Measurements from ENCODE around the gene PLEKHA7.
"Not testable (repeated sequence)": the region's sequence is repeated elsewhere in the genome, so short reads cannot be mapped to it uniquely, and the experiment has no call there.

PLEKHA7 gene

GRCh38 chr11:16935518-16936302 lies 78.5 kb downstream of the PLEKHA7 start:
- no peak for DNase-seq

- no peak for DNase-seq
These were observed 80.2 kb downstream of the PLEKHA7 start for GRCh38 chr11:16933756-16934603.

- DNase-seq, result no peak
These were observed 80.9 kb downstream of the PLEKHA7 start for GRCh38 chr11:16933291-16933690.

- DNase-seq, result no peak
These were observed 86.2 kb downstream of the PLEKHA7 start for GRCh38 chr11:16928044-16928443.

DNA sequence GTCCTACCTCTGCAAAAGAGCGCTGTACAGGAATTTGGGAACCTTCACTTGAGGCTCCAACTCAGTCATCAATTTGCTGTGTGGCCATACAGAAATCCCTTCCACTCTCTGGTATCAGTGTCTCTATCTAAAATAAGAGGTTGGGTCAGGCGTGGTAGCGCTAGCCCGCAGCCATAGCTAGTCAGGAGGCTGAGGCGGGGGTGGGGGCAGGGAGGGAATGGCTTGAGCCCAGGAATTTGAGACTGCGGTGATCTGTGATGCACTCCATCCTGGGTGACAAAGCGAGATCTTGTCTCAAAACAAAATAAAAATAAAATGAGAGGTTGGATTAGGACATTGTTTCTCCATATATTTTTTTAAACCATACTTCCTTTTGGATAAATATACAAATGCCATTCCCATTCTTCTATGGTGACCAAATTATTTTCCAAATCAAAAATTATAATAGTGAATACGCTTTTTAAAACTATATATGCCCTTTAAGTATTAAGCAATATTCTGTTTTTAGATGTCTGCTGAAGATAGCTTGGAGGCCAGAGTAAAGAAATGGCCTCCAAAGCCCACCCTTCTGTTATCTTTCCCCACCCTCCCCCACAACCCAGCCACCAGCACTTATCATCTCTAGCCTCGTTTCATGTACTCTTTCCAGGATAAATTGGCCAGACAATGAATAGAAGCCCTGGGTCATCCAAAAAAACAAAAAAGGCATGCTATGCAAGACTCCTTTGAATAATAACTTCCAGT lies 87.2 kb downstream of the PLEKHA7 start:
- DNase-seq, result no peak

- DNase-seq, result no peak
These were observed 88.6 kb downstream of the PLEKHA7 start for GRCh38 chr11:16925561-16926065.

DNA sequence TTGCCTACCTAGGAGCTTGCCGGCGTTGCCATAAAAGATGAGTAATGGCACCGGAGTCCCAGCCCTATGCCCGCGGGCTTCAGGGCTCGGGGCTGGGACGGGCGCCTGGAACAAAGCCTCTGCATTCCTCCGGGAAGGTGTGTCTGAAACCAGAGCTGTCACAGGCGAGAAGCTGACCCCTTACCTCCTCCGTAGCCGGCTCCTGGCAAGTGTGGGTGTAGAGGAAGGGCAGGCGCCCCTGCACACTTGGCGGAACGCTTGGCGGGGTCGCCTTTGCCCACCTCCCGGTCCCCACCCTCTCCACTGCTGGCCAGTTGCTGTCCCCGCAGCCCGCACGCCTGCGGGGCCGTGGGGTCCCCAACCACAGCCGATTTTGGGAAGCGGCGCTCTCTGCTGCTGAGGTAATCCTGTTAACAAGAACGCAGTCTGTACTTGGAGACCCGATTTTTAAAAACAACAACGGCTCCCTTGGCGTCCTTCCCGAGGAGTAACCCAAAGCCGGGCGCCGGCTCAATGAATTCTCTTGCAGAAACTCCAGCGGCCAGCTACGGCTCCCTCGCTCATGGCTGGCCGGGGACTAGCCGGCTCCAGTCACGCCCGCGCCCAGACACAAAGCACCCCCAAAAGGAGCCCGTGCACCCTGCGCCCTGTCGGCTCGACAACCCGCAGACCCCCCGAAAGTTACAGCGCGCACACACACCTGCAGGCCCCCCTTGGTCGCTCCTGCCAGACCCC lies 89.2 kb downstream of the PLEKHA7 start:
- DNase-seq, result no peak

- no peak for DNase-seq
These were observed 89.8 kb downstream of the PLEKHA7 start for GRCh38 chr11:16924462-16924825.

GRCh38 chr11:16923987-16924386 lies 90.2 kb downstream of the PLEKHA7 start:
- no peak for DNase-seq

DNA sequence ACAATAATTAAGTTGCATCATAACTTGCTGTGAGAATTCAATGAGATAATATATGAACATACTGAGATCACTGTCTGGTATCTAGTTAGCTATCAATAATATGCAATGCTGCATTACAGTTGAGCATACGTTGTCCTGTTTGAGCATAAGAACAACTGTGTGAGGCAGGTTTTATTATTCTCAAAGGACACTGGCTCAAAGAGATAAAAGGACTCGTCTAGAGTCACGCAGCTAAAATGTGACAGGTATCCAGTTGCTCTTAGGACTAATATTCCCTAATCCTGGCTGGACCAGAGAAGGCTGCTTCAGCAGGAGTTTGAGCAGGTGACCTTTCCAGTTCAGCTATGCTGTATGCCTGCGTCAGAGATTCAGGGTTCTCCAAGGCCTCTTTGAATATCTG lies 92.5 kb downstream of the PLEKHA7 start:
- no peak for DNase-seq

DNA sequence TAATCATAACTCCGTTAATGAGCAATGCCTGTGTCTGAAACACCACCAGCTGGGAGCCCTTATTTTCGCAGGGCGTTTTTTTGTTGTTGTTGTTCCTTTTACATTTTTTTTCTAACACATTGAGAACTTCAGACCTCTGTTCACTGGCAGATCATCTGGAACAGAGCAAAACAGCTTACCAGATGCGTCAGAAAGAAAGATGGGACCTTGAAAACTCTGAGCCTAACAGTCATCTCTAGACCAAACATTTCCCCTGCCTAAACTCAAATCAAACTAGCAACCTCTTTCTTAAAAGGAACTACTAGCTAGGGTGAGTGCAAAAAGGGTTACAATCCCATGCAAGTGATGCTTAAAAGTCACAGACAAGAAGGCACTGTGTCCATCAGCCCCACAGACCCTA lies 93.2 kb downstream of the PLEKHA7 start:
- DNase-seq, result no peak

GRCh38 chr11:16920559-16920958 lies 93.7 kb downstream of the PLEKHA7 start:
- no peak for DNase-seq

DNA sequence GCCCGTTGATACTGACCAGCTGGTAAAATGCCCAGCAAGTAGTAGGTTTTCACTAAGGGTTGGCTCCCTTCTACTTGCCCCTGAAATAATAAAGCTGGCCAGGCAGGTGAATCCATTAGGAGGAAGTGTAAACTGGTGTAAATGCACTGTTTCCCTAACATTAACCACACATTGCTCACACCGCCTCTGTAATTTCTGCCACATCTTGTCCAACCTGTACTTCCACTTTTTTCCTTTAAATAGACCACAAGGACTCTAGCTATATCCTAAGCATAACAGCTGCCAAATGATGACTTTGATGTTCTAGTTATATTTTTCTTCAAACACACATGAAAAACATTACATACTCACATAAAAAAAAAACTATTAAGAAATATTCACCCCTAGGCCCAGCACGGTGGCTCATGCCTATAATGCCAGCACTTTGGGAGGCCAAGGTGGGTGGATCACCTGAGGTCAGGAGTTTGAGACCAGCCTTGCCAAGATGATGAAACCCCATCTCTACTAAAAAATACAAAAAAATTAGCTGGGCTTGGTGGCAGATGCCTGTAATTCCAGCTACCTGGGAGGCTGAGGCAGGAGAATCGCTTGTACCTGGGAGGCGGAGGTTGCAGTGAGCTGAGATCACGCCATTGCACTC lies 95.6 kb downstream of the PLEKHA7 start:
- DNase-seq, result not testable (repeated sequence)

DNA sequence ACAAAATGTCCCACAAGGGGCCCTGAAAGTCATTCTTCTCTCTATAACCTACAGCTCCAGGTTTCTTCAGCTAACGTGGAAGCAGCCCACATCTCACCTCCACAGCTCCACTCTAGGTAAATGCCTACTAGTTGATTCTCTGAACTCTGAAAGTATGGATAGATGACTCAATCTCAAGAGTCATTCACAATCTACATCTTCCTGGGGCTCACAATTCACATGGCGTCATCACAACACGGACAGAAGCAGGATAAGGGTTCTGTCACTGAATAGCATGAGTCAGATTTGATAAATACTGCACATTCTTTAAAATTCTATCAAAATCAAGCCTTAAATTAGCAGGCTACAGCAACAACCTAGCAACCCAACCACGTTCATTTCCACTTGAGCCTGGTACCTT lies 96.3 kb downstream of the PLEKHA7 start:
- no peak for DNase-seq

- no peak for DNase-seq
These were observed 101.5 kb downstream of the PLEKHA7 start for GRCh38 chr11:16912692-16913111.

- no peak for DNase-seq
These were observed 102.6 kb downstream of the PLEKHA7 start for GRCh38 chr11:16911658-16912057.

GRCh38 chr11:16911186-16911585 lies 103.0 kb downstream of the PLEKHA7 start:
- DNase-seq, result no peak

DNA sequence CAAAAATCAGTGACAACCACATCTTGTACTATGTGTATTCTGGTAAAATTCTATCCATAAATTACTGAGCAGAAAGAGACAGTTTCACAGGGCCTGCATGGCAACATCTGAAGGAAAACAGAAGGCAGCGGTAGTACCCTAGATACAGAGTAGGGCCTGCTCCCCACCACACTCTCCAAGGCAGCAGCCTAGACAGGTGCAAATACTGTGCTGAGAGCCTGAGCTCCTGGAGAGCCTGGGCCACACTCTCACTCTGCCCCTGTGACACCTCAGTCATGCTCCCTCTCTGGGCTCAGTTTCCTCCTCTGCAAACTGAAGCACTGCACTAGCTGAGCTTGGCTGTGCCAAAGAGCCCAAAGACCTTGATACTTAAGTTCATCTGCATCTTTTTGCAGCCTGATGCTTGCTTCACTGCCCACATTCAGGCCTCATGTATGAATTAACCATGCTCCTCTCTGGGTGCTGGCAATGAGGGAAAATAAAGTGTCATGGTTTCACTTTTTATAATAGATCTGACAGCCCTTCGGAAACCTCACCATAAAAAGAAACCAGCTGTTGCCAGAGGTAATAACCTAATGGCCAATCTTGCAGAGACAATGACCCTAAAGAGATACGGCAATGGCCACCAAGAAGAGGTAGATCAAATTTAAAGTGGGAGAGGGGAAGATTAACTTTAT lies 104.7 kb downstream of the PLEKHA7 start:
- no peak for DNase-seq

DNA sequence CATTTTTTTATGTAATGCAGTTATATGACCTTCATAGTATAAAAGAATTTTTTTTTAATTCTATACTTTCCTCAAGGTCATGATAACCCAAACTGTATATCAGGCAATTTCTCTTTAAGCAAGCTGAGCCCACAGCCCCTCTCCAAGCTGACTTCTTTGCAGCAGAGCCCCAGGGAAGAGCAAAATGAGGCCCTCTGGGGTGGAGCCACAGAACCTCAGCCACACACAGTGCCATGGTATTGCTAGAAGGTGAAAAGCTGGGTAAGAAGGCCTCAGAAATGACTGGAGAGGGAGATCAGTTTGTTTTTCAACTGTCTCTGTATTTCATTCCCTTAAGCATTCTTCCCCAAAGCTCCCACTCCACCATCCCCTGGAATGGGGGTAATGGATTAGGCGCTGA lies 108.8 kb downstream of the PLEKHA7 start:
- no peak for DNase-seq

- not testable (repeated sequence) for DNase-seq
These were observed 109.5 kb downstream of the PLEKHA7 start for GRCh38 chr11:16904761-16905160.

DNA sequence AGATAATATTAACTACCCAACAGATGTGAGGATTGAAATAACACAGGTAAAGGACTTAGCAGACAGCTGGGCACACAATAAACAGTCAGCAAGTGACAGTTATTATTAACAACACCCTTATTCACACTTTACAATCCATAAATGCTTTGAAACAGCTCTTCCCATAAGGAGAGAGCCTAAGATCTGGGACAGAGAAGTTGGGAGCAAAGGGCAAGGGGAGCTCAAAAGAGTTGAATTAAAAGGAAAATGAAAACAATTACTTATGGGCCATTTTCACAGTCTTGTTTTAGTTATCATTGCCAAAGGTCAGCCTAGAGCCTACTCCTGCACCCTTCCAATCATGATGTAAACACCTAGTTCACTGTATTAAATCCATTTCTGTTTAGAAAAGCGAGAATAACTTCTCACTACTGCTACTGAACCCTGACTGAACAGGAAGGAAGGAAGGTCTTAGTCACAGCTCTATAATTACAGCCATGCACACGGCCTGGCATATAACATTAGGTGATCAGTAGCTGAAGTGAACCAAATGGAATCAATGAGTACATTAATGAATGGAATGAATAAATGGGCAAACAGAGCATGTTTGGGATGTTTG lies 111.3 kb downstream of the PLEKHA7 start:
- DNase-seq, result no peak
